HG02798 (cell line): ENCODE results near the gene ACAD11.
"Not testable (repeated sequence)": the region's sequence is repeated elsewhere in the genome, so short reads cannot be mapped to it uniquely, and the experiment has no call there.

ENCODE experiments used
- ATAC-seq: cut with Tn5 transposase; IDR thresholded peaks from one replicate; pipeline ENCODE4 v1.9.1; 2021; ENCODE audit warnings: mild to moderate bottlenecking; ENCODE audit not compliant: unreplicated experiment, poor library complexity

Gene ACAD11

GRCh38 chr3:132652640-132653270, 6.9 kb downstream of the ACAD11 start:
- no peak for ATAC-seq

GRCh38 chr3:132650153-132650552, 9.5 kb downstream of the ACAD11 start:
- ATAC-seq, result peak; percentile 44

- ATAC-seq, result no peak
These were observed 14.6 kb downstream of the ACAD11 start for GRCh38 chr3:132645058-132645457.

GRCh38 chr3:132643366-132643765, 16.2 kb downstream of the ACAD11 start:
- no peak for ATAC-seq

GRCh38 chr3:132642539-132642847, 17.1 kb downstream of the ACAD11 start:
- ATAC-seq, result no peak

GRCh38 chr3:132641837-132642538, 17.6 kb downstream of the ACAD11 start:
- ATAC-seq, result no peak

GRCh38 chr3:132641427-132641826, 18.2 kb downstream of the ACAD11 start:
- not testable (repeated sequence) for ATAC-seq

GRCh38 chr3:132638706-132639105, 20.9 kb downstream of the ACAD11 start:
- ATAC-seq, result no peak

GRCh38 chr3:132637590-132637989, 22.0 kb downstream of the ACAD11 start:
- ATAC-seq, result no peak

GRCh38 chr3:132635052-132635451, 24.6 kb downstream of the ACAD11 start:
- ATAC-seq, result no peak

GRCh38 chr3:132630612-132631011, 29.0 kb downstream of the ACAD11 start:
- ATAC-seq, result no peak

- ATAC-seq, result no peak
These were observed 29.7 kb downstream of the ACAD11 start for GRCh38 chr3:132629928-132630327.

- ATAC-seq, result no peak
These were observed 31.5 kb downstream of the ACAD11 start for GRCh38 chr3:132628157-132628556.

GRCh38 chr3:132626955-132627354, 32.7 kb downstream of the ACAD11 start:
- no peak for ATAC-seq

GRCh38 chr3:132625613-132626012, 34.0 kb downstream of the ACAD11 start:
- peak; percentile 67 for ATAC-seq

GRCh38 chr3:132624790-132625189, 34.8 kb downstream of the ACAD11 start:
- no peak for ATAC-seq

GRCh38 chr3:132623646-132624045, 36.0 kb downstream of the ACAD11 start:
- ATAC-seq, result no peak

GRCh38 chr3:132622761-132623160, 36.8 kb downstream of the ACAD11 start:
- ATAC-seq, result no peak

GRCh38 chr3:132622148-132622547, 37.5 kb downstream of the ACAD11 start:
- no peak for ATAC-seq

GRCh38 chr3:132616780-132617179, 42.8 kb downstream of the ACAD11 start:
- no peak for ATAC-seq

GRCh38 chr3:132615881-132616280, 43.7 kb downstream of the ACAD11 start:
- no peak for ATAC-seq

- ATAC-seq, result not testable (repeated sequence)
These were observed 44.3 kb downstream of the ACAD11 start for GRCh38 chr3:132615301-132615700.
